MM.1S (cell line): ENCODE measurements around the gene ABCC9.

ENCODE experiments used
- CTCF ChIP-seq: fragments of 300-600 bp; sonication (generic); IDR thresholded peaks from 2 replicates; pipeline ENCODE4 v1.5.1; 2016; ENCODE audit warnings: antibody characterized with exemption, low read length, mixed read lengths
- EZH2phosphoT487 ChIP-seq: fragments of 300-600 bp; sonication (generic); IDR thresholded peaks from 2 replicates; pipeline ENCODE4 v1.6.1; 2018; ENCODE audit warnings: antibody characterized with exemption, low read length

GRCh38 chr12:21973221-21973620 is 32.0 kb upstream of the ABCC9 start:
- TF ChIP-seq CTCF, result no peak
- no peak for TF ChIP-seq EZH2phosphoT487
